ENCODE results near the gene PPP1R3G. TPM values are rescaled to one million over a fixed set of nuclear protein-coding genes. Genes with fewer than 3 reads are reported as not detected.

PPP1R3G gene
- total and polyA plus RNA-seq, 2 of the 13 experiments (the other 11 are each of a cell fraction or from before 2014, with no cell fraction given): 1.2 to 1.3 TPM

DNA sequence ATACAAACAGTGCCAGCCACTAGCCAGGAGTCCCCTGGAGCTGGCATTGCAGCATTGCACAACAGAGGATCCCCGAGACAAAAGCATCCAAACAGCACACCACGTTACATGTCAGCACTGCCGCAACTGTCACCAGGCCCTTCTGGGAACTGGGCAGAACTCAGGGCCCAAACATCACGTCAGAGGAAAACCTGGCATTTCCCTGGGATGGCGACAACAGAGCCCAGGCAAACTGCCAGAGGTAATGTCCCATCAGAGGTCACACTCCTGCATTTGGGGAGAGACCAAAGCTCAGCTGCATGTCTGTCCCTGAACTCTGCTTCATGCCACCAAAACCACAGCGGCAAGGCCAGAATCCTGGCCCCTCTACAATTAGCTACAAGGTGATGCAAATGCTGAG, 36.3 kb downstream of the PPP1R3G start (continued):
- TF ChIP-seq, protein P1, sequence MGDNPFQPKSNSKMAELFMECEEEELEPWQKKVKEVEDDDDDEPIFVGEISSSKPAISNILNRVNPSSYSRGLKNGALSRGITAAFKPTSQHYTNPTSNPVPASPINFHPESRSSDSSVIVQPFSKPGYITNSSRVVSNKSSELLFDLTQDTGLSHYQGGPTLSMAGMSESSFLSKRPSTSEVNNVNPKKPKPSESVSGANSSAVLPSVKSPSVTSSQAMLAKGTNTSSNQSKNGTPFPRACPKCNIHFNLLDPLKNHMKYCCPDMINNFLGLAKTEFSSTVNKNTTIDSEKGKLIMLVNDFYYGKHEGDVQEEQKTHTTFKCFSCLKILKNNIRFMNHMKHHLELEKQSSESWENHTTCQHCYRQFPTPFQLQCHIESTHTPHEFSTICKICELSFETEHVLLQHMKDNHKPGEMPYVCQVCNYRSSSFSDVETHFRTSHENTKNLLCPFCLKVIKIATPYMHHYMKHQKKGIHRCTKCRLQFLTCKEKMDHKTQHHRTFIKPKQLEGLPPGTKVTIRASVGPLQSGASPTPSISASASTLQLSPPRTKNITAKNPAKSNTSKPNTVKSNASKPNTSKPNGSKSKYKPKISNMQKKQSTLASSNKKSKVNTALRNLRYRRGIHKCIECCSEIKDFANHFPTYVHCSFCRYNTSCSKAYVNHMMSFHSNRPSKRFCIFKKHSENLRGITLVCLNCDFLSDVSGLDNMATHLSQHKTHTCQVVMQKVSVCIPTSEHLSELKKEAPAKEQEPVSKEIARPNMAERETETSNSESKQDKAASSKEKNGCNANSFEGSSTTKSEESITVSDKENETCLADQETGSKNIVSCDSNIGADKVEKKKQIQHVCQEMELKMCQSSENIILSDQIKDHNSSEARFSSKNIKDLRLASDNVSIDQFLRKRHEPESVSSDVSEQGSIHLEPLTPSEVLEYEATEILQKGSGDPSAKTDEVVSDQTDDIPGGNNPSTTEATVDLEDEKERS (CRISPR knock-in tag; IDR thresholded peaks at IDR 0.05): 0 out of 2 replicates have a peak, but pooled peaks have one; percentile 38
- TF ChIP-seq ZNF431 (CRISPR knock-in tag; IDR thresholded peaks at IDR 0.05; ENCODE audit: borderline replicate concordance, low read depth) (no peak), ESRRA (CRISPR knock-in tag; IDR thresholded peaks at IDR 0.05; ENCODE audit: low read depth) (peak; percentile 94), MTF2 (CRISPR knock-in tag; IDR thresholded peaks at IDR 0.05; ENCODE audit: borderline replicate concordance) (no peak), NFE2L1 (CRISPR knock-in tag; IDR thresholded peaks at IDR 0.05; ENCODE audit: borderline replicate concordance) (no peak), SOX5 (CRISPR knock-in tag; IDR thresholded peaks at IDR 0.05; ENCODE audit: borderline replicate concordance) (peak; percentile 23; the same call in 1 of the 2 replicates), ZNF34 (CRISPR knock-in tag; IDR thresholded peaks at IDR 0.05; ENCODE audit: borderline replicate concordance) (no peak)
- TF ChIP-seq, protein P2, sequence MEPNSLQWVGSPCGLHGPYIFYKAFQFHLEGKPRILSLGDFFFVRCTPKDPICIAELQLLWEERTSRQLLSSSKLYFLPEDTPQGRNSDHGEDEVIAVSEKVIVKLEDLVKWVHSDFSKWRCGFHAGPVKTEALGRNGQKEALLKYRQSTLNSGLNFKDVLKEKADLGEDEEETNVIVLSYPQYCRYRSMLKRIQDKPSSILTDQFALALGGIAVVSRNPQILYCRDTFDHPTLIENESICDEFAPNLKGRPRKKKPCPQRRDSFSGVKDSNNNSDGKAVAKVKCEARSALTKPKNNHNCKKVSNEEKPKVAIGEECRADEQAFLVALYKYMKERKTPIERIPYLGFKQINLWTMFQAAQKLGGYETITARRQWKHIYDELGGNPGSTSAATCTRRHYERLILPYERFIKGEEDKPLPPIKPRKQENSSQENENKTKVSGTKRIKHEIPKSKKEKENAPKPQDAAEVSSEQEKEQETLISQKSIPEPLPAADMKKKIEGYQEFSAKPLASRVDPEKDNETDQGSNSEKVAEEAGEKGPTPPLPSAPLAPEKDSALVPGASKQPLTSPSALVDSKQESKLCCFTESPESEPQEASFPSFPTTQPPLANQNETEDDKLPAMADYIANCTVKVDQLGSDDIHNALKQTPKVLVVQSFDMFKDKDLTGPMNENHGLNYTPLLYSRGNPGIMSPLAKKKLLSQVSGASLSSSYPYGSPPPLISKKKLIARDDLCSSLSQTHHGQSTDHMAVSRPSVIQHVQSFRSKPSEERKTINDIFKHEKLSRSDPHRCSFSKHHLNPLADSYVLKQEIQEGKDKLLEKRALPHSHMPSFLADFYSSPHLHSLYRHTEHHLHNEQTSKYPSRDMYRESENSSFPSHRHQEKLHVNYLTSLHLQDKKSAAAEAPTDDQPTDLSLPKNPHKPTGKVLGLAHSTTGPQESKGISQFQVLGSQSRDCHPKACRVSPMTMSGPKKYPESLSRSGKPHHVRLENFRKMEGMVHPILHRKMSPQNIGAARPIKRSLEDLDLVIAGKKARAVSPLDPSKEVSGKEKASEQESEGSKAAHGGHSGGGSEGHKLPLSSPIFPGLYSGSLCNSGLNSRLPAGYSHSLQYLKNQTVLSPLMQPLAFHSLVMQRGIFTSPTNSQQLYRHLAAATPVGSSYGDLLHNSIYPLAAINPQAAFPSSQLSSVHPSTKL (CRISPR knock-in tag; IDR thresholded peaks at IDR 0.05): peak; percentile 55
- TF ChIP-seq, protein P3, sequence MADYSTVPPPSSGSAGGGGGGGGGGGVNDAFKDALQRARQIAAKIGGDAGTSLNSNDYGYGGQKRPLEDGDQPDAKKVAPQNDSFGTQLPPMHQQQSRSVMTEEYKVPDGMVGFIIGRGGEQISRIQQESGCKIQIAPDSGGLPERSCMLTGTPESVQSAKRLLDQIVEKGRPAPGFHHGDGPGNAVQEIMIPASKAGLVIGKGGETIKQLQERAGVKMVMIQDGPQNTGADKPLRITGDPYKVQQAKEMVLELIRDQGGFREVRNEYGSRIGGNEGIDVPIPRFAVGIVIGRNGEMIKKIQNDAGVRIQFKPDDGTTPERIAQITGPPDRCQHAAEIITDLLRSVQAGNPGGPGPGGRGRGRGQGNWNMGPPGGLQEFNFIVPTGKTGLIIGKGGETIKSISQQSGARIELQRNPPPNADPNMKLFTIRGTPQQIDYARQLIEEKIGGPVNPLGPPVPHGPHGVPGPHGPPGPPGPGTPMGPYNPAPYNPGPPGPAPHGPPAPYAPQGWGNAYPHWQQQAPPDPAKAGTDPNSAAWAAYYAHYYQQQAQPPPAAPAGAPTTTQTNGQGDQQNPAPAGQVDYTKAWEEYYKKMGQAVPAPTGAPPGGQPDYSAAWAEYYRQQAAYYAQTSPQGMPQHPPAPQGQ (CRISPR knock-in tag; IDR thresholded peaks at IDR 0.05; ENCODE audit: borderline replicate concordance): no peak
- TF ChIP-seq, protein P4, sequence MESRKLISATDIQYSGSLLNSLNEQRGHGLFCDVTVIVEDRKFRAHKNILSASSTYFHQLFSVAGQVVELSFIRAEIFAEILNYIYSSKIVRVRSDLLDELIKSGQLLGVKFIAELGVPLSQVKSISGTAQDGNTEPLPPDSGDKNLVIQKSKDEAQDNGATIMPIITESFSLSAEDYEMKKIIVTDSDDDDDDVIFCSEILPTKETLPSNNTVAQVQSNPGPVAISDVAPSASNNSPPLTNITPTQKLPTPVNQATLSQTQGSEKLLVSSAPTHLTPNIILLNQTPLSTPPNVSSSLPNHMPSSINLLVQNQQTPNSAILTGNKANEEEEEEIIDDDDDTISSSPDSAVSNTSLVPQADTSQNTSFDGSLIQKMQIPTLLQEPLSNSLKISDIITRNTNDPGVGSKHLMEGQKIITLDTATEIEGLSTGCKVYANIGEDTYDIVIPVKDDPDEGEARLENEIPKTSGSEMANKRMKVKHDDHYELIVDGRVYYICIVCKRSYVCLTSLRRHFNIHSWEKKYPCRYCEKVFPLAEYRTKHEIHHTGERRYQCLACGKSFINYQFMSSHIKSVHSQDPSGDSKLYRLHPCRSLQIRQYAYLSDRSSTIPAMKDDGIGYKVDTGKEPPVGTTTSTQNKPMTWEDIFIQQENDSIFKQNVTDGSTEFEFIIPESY (CRISPR knock-in tag; IDR thresholded peaks at IDR 0.05): no peak
- TF ChIP-seq, protein P5, sequence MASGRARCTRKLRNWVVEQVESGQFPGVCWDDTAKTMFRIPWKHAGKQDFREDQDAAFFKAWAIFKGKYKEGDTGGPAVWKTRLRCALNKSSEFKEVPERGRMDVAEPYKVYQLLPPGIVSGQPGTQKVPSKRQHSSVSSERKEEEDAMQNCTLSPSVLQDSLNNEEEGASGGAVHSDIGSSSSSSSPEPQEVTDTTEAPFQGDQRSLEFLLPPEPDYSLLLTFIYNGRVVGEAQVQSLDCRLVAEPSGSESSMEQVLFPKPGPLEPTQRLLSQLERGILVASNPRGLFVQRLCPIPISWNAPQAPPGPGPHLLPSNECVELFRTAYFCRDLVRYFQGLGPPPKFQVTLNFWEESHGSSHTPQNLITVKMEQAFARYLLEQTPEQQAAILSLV (CRISPR knock-in tag; IDR thresholded peaks at IDR 0.05; ENCODE audit: borderline replicate concordance): no peak
- TF ChIP-seq, protein P6, sequence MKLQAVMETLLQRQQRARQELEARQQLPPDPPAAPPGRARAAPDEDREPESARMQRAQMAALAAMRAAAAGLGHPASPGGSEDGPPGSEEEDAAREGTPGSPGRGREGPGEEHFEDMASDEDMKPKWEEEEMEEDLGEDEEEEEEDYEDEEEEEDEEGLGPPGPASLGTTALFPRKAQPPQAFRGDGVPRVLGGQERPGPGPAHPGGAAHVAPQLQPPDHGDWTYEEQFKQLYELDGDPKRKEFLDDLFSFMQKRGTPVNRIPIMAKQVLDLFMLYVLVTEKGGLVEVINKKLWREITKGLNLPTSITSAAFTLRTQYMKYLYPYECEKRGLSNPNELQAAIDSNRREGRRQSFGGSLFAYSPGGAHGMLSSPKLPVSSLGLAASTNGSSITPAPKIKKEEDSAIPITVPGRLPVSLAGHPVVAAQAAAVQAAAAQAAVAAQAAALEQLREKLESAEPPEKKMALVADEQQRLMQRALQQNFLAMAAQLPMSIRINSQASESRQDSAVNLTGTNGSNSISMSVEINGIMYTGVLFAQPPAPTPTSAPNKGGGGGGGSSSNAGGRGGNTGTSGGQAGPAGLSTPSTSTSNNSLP (IDR thresholded peaks at IDR 0.05; ENCODE audit: low read depth, low read length): no peak
- TF ChIP-seq, protein P7, sequence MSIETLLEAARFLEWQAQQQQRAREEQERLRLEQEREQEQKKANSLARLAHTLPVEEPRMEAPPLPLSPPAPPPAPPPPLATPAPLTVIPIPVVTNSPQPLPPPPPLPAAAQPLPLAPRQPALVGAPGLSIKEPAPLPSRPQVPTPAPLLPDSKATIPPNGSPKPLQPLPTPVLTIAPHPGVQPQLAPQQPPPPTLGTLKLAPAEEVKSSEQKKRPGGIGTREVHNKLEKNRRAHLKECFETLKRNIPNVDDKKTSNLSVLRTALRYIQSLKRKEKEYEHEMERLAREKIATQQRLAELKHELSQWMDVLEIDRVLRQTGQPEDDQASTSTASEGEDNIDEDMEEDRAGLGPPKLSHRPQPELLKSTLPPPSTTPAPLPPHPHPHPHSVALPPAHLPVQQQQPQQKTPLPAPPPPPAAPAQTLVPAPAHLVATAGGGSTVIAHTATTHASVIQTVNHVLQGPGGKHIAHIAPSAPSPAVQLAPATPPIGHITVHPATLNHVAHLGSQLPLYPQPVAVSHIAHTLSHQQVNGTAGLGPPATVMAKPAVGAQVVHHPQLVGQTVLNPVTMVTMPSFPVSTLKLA (IDR thresholded peaks at IDR 0.05): no peak
